ENCODE data around the gene MTNR1B.

The MTNR1B gene

GRCh38 chr11:92969634-92970347 lies at the start of gene MTNR1B:
Gene MTNR1B (plus strand): TSS chr11:92969651. CDS start chr11:92969726, 75 bp downstream.
- DNase-seq = no peak

DNA sequence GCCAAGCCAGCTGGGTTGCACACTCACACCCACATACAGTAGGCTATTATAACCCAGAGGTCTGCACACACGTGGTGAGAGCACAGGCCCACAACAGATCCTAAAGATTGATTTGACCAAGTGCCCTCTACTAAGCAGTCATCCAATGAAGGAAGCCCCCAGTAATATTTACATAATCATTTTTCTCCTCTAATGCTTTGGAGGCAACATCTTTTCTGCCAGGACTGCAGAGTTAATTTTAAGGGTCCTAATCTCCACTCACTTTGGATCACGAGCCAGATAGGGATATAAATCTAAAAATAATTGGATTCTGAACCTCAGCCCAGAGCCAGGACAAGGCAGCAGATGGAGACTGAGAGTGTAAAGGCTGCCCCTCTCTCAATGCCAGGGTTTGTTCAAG lies 49.1 kb upstream of the MTNR1B start:
- no peak for DNase-seq

DNA sequence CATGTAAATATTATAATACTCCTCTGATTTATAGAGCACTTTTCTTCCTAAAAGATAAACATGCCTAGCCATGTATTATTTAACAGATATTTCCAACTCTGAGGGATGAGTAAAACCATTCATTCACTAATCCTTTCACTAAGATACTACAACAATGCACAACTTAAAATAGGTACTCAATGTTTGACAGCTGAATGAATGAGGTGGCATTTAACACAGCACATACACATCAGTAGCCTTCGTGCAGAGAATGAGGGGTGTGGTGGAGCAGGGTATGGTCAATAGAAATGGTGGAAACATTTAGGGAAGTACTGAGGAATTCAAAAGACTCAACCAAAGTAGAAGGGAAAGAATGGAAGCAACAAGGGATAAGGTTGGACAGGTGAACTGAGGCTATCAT lies 46.7 kb upstream of the MTNR1B start:
- DNase-seq = no peak

GRCh38 chr11:92929246-92929645 lies 40.2 kb upstream of the MTNR1B start:
- DNase-seq = no peak

GRCh38 chr11:92929653-92930052 lies 39.8 kb upstream of the MTNR1B start:
- no peak for DNase-seq

- no peak for DNase-seq
Observed at GRCh38 chr11:92931746-92932422, 37.6 kb upstream of the MTNR1B start.

DNA sequence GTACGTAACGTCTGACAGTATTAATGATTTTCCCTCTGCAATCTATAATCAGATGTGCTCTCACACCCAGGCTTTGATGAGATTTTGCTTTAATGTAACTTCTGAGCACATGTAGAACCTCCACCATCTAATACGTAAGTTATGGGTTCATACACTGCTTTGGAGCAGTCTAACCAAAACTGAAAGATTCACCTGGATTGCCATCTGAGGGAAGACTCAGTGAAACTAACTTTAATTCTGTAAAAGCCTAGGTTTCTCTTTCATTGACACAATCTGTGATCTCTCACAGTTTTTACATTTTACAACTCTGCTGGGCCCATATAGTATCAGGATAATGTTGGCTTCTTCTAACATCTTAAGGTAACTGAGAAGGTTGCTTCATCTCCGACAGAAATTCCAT lies 30.1 kb upstream of the MTNR1B start:
- DNase-seq = no peak

- no peak for DNase-seq
Observed at GRCh38 chr11:92941676-92942571, 27.5 kb upstream of the MTNR1B start.

DNA sequence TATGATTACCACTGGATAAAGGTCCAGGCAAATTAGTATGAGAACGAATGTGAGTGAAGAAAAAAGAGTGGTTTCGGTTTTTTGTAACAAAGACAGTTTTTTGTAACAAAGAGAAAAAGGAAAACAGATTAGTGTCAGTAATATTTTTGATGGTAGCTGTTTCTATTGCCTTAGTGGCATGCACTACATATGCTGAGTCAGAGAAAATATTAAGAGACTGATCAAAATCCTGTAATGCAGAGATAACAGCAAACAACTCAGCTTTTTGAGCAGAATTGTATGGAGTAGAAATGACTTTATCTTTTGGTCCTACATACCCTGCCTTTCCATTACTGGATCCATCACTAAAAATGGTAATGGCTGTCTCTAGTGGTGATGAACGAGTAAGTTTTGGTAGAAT lies 22.7 kb upstream of the MTNR1B start:
- no peak for DNase-seq

DNA sequence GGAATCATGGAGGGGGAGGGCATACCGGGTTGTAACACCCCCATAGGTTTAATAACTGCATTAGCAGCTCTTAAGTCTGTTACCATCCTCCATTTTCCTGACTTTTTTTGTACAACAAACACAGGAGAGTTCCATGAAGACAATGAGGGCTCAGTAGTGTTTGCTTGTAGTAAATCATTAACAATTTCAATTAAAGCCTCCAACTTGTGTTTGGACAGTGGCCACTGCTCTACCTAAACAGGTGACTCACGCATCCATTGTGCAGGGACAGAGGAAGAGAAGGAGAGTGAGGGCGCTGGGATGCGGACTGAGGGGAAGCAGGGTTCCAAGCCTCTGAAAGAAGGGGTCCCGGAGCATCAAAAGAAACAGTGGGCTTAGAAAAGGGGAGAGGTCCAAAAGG lies 21.3 kb upstream of the MTNR1B start:
- no peak for DNase-seq

DNA sequence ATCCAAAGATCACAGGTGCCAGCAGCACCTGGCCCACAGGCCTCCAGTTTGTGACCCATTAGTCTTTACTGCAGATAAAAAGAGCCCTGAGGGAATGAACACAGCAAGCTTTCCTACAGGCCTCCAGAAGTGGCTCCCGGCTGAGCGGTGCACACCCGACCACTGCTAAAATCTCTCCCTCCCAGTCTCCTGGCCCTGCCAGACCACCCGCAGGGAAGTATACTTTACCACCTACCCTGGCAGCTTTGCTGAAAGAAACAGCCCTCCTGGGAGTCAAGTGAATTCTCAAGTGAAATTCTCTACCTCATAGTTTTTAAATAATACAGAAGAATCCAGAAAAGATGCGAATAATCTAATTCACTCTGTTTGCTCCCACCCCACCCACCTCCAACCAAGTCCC lies 15.4 kb upstream of the MTNR1B start:
- no peak for DNase-seq

GRCh38 chr11:92955860-92956259 lies 13.6 kb upstream of the MTNR1B start:
- DNase-seq = no peak

DNA sequence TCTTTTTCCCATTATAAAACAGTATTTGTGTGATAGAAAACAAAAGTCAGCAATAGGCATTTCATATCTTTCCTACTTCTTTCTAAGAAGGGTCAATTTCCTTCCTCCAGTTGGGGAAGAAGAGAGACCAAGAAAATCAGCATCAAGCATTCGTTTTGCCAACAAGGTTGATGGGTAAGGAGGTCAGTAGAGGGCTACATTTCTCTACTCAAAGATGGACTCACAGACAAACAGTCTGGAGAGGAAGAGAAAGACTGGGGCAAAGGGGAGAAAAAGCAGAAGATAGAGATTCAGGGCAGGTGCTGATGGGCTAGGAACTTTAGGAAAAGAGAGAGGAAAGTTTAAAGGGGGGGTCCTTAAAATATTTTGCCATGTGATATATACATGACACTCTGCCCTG lies 8.6 kb upstream of the MTNR1B start:
- DNase-seq = no peak

DNA sequence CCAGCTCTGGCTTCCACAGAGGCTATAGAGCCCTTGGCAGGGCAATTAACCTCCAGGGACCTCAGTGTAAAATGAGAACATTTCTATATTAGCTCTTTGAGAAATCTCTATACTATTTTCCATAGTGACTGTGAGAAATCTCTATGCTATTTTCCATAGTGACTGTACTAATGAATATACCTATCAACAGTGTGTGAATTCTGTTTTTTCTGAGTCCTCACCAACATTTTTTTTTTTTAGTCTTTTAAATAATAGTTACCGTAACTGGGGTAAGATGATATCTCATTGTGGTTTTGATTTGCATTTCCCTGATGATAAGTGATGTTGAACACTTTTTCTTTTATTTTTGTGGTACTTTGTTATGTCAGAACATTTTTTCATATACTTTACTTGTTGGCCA lies 7.0 kb upstream of the MTNR1B start:
- no peak for DNase-seq

- no peak for DNase-seq
Observed at GRCh38 chr11:92964471-92964870, 5.0 kb upstream of the MTNR1B start.

DNA sequence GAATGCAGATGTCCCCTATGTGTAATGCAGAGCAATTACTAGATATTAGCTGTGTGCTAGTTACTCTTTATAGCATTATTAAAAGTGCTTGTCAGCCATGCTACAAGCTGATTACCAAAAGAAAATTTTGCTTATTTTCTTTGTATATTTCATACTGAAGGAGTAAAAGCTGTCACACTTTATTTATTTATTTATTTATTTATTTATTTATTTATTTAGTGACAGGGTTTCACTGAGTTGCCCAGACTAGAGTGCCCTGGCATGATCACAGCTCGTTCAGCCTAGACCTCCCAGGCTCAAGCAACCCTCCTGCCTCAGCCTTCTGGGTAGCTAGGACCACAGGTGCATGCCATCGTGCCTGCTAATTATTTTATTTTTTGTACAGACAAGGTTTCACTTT lies 4.3 kb upstream of the MTNR1B start:
- no peak for DNase-seq

- DNase-seq = no peak
Observed at GRCh38 chr11:92967178-92967577, 2.3 kb upstream of the MTNR1B start.

DNA sequence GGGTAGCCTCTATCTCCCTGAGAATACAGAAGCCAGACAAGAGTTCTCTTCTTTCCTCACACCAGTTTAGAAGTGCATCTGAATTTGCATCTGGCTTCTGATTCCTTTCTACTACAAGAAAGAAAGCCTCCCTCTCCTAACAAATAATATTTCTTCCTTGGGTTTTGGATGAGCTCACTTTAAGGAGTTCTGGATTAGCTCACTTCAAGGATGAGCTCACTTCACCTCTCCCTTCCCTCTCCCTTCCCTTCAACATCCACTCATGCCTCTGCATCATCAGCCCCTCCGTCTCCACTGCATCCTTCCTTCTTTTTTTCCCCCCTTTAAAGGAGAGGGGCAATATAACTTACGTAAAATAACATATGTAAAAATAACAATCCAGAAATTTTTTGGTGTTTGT lies 1.6 kb upstream of the MTNR1B start:
- DNase-seq = no peak

DNA sequence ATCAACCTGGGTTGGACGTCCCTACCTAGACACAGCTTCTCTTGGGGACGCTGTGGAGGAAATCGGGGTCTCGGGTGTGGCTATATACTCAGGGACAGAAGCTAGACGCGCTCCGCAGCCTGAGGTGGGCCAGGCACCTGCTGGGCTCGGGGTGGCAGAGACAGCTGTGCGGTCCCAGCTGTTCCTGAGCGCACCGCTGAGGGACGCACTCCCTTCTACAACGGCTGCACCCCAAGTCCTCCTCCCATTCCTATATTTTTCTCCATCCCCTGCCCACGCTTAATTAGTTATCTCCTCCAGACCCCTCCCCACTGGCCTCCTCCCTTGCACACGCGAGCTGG lies 188 bp upstream of the MTNR1B start:
- DNase-seq = no peak

DNA sequence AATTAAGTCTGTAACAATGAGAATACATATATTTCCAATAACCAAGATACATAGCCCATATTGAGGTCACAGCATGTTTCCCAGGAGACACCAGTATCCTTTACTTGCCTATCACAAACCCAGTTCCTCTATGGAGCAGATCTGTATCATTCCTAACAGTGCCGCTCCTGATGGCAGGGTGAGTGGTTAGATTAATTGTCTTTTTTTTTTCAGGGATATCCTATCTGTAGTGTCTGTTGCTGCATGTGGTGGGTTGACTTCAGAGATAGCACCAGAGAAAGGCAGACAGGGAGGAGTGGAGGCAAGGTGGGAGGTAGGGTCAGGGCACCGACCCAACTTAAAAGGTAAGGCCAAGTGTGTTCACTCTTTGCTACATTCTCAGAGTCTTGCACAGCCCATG lies 2.8 kb downstream of the MTNR1B start:
- DNase-seq = no peak

DNA sequence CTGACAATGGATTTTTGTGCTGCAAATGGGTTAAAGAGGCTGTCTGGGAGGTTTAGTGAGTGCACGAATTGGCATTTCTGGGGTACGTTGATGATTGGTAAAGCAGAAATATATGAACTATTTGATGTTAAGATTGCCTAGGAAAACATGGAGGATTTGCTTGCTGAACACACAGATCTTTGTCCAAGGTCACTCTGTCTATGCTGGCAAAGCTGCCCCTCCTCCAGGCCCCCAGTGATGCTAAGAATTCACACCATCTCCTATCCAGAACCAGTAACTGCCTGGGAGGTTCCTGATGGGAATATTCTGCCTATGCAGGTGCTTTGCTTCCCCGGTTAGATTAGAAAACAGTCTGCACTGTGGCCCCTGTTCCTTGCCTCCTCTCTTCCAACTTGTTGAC lies 5.8 kb downstream of the MTNR1B start:
- no peak for DNase-seq

DNA sequence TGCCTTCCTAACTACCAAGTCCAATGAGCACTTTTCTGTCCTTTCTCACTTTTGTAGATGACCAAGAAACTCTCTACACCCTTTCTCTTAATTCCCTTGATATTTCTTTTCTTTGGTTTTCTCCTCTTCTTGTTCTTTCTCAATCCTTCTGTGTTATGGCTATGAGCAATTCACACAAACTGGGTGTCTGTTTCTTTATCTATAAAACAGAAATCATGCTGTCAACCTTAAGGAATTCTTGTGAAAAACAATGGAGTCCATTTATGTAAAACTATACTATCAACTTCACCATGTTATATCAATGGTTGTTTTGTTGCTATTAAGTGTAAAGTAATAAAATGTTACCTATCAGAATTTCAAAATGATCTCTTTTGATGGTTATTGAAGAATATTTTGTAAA lies 7.2 kb downstream of the MTNR1B start:
- no peak for DNase-seq

DNA sequence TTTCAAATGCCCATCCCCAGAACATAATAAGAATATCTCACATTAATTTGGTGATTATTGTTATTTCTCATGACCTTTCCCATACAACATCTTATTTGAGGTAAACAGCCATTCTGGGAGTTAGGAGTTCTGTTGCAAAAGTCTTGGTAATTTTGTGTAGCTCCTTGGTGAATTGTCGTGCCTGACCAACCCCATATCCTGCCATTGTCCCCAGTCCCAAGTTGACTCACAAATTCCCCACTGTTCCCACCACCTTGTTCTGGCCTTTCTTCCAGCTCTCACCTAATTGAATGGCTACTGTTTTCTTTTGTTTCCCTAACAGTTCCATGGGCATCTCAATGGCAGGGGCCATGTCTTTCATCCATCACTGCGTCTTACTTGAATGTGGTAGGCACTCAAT lies 8.0 kb downstream of the MTNR1B start:
- DNase-seq = no peak

All from stimulated activated CD4-positive, alpha-beta T cell treated with anti-CD3 and anti-CD28 coated beads, Interleukin-1b, Interleukin-23, amount 100 ng/mL, for 48 hours (primary cell).